Measurements from ENCODE around the gene ENAH. TPM values are rescaled to one million over a fixed set of nuclear protein-coding genes. Genes with fewer than 3 reads are reported as not detected.

The ENAH gene
- total and polyA plus RNA-seq, 2 experiments from 2014 or later: 109 to 184 TPM

DNA sequence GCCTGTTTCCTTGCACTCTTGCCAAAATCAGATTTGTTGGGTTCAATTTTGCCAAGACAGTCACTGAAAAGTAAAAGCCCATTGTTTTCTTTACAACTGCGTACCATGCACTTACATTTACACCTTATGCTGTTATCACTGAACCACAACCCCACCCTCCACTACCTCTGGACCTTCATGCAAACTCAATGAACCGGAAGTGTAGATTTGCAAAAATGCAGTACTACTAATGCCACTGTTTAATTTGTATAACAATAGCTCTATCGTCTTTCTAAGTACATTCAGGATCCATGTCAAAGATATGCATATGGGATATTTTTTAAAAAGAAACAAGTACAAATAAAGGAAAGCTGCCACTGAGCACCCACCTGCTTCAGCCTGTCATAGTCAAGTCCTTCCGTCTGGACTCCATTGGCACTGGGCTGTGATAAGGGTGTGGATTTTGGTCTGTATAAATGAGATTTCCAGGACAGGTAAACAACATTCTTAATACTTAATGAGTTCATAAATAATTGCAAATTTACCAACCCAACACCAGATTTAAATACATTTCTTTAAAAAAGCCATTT, 152.2 kb downstream of the ENAH start (continued):
- 0 out of 2 replicates have a peak, but pooled peaks have one; percentile 26 for TF ChIP-seq ETS1 (IDR thresholded peaks at IDR 0.05)
- TF ChIP-seq CTCF (conservative IDR thresholded peaks at IDR 0.05; ENCODE audit: low read depth in 2 of 2): no peak
- TF ChIP-seq CREB1 (CRISPR knock-in tag; IDR thresholded peaks at IDR 0.05; ENCODE audit: low read depth): no peak
- TF ChIP-seq, protein P1, sequence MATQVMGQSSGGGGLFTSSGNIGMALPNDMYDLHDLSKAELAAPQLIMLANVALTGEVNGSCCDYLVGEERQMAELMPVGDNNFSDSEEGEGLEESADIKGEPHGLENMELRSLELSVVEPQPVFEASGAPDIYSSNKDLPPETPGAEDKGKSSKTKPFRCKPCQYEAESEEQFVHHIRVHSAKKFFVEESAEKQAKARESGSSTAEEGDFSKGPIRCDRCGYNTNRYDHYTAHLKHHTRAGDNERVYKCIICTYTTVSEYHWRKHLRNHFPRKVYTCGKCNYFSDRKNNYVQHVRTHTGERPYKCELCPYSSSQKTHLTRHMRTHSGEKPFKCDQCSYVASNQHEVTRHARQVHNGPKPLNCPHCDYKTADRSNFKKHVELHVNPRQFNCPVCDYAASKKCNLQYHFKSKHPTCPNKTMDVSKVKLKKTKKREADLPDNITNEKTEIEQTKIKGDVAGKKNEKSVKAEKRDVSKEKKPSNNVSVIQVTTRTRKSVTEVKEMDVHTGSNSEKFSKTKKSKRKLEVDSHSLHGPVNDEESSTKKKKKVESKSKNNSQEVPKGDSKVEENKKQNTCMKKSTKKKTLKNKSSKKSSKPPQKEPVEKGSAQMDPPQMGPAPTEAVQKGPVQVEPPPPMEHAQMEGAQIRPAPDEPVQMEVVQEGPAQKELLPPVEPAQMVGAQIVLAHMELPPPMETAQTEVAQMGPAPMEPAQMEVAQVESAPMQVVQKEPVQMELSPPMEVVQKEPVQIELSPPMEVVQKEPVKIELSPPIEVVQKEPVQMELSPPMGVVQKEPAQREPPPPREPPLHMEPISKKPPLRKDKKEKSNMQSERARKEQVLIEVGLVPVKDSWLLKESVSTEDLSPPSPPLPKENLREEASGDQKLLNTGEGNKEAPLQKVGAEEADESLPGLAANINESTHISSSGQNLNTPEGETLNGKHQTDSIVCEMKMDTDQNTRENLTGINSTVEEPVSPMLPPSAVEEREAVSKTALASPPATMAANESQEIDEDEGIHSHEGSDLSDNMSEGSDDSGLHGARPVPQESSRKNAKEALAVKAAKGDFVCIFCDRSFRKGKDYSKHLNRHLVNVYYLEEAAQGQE (IDR thresholded peaks at IDR 0.05; ENCODE audit: unreplicated experiment): no peak

DNA sequence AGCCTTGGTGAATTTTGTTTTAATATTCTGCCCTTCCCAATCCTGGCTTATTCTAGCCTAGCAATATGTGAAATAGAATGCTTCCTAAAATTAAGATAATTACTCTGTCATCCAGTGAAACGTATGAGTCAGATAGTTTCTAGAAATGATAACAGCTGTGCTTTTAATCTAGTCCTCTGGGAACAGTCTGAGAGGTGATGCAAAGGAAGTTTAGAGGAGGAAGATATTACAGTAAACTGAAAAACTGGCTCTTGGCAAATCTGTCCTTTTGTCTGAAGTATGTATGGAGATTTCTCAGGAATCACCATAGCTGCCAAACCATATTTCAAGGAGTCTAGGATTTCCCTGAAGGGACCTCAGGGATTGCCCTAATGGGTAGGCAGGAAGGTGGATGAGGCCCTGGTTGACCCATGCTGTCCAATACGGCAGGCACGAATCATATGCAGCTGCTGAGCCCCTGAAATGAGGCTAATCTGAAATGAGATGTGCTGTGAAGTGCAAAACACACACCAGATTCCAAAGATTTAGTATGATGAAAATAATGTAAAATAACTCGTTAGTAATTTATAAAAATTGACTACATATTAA, 154.3 kb downstream of the ENAH start:
- peaks cover 7% of the 10 kb centered on the region for H3K27me3 Mint-ChIP-seq (ENCODE audit: insufficient read depth, low read depth, poor library complexity)

More for the DNA sequence above, 154.3 kb downstream of the ENAH start:
- Histone ChIP-seq H3K4me1 (ENCODE audit: insufficient read depth) (peaks cover 31% of the 10 kb centered on the region), H3K36me3 (ENCODE audit: insufficient read depth) (peaks cover 4% of the 10 kb centered on the region; the same call in 1 of the 2 replicates), H2AFZ (no peak overlapping the region), H3K9me2 (ENCODE audit: insufficient read depth) (no peaks in the 10 kb centered on the region), H3K4me3 (no peak overlapping the region), H3K27ac (ENCODE audit: low read depth) (no peak overlapping the region), H3K4me2 (no peak overlapping the region), H4K20me1 (replicated peaks; ENCODE audit: insufficient read depth) (no peaks in the 10 kb centered on the region), H3K79me2 (replicated peaks; ENCODE audit: insufficient read depth) (no peaks in the 10 kb centered on the region), H3F3A (replicated peaks; ENCODE audit: low read depth) (no peaks in the 10 kb centered on the region), H3K27me3 (ENCODE audit: insufficient read depth) (no peaks in the 10 kb centered on the region)
- peak overlapping the region; percentile 80 for H3K27ac Mint-ChIP-seq
- no peaks in the 10 kb centered on the region for H3K9me3 Mint-ChIP-seq
- ATAC-seq (no peak), DNase-seq (ENCODE audit: low spot score) (no peak)
- peaks cover 44% of the 10 kb centered on the region for H3K36me3 Mint-ChIP-seq (ENCODE audit: low read depth)
- H3K4me3 Mint-ChIP-seq: no peak overlapping the region
- no peak for TF ChIP-seq NANOG (IDR thresholded peaks at IDR 0.05; ENCODE audit: borderline replicate concordance)
- TF ChIP-seq, protein P1 (IDR thresholded peaks at IDR 0.05; ENCODE audit: unreplicated experiment): no peak
- TF ChIP-seq ETS1 (IDR thresholded peaks at IDR 0.05): no peak
- TF ChIP-seq EZH2phosphoT487 (IDR thresholded peaks at IDR 0.05; ENCODE audit: unreplicated experiment): no peak
- no peak for TF ChIP-seq JUNB (IDR thresholded peaks at IDR 0.05; ENCODE audit: unreplicated experiment)
- peaks cover 55% of the 10 kb centered on the region for H3K4me1 Mint-ChIP-seq
